Neural cell (in vitro differentiated cells): ENCODE data around the gene KLHL30. TPM values are rescaled to one million over a fixed set of nuclear protein-coding genes. Genes with fewer than 3 reads are reported as not detected.

Experiments
- H2AFZ ChIP-seq: fragments of 200-600, 300-800 bp; sonication (generic), shearing (Covaris generic); 2 replicates; pipeline ENCODE4 v1.6.0; 2014; ENCODE audit warnings: low read depth, mild to moderate bottlenecking, antibody characterized with exemption, low read length, moderate library complexity
- H3F3A ChIP-seq: fragments of 200-600 bp; shearing (Covaris generic); 2 replicates; pipeline ENCODE4 v1.6.1; 2016; ENCODE audit warnings: mild to moderate bottlenecking, moderate library complexity, mixed read lengths, antibody characterized with exemption, low read length; ENCODE audit not compliant: insufficient read depth, poor library complexity, severe bottlenecking
- H3K27ac ChIP-seq: fragments of 200-600, 300-800 bp; sonication (generic), shearing (Covaris generic); 2 replicates; pipeline ENCODE4 v1.5.1; 2014; ENCODE audit warnings: mild to moderate bottlenecking, low read length, moderate library complexity
- H3K27me3 ChIP-seq: fragments of 300-800, 200-600 bp; sonication (generic), shearing (Covaris generic); 2 replicates; pipeline ENCODE4 v1.6.0; 2014; ENCODE audit warnings: mild to moderate bottlenecking, low read depth, low read length, moderate library complexity; ENCODE audit not compliant: insufficient read depth
- H3K36me3 ChIP-seq: fragments of 300-800, 200-600 bp; sonication (generic), shearing (Covaris generic); 2 replicates; pipeline ENCODE4 v1.5.1; 2014; ENCODE audit warnings: mild to moderate bottlenecking, antibody characterized with exemption, low read length, moderate library complexity; ENCODE audit not compliant: insufficient read depth
- H3K4me2 ChIP-seq: fragments of 300-800, 200-600 bp; sonication (generic), shearing (Covaris generic); 2 replicates; pipeline ENCODE4 v1.6.0; 2014; ENCODE audit warnings: mild to moderate bottlenecking, low read length
- H3K4me3 ChIP-seq: fragments of 300-800, 200-600 bp; sonication (generic), shearing (Covaris generic); 2 replicates; pipeline ENCODE4 v1.5.1; 2014; ENCODE audit warnings: mild to moderate bottlenecking, low read length, moderate library complexity
- H3K79me2 ChIP-seq: fragments of 200-600 bp; shearing (Covaris generic); replicated peaks from 2 replicates; pipeline ENCODE4 v1.6.0; 2014; ENCODE audit warnings: mild to moderate bottlenecking, low read length, moderate library complexity; ENCODE audit not compliant: insufficient read depth
- H3K9ac ChIP-seq: fragments of 300-800, 200-600 bp; sonication (generic), shearing (Covaris generic); 2 replicates; pipeline ENCODE4 v1.6.1; 2016; ENCODE audit warnings: mild to moderate bottlenecking, low read length, mixed read lengths
- H3K9me2 ChIP-seq: fragments of 200-600 bp; shearing (Covaris generic); 2 replicates; pipeline ENCODE4 v1.6.1; 2016; ENCODE audit warnings: mild to moderate bottlenecking, low read length, mixed read lengths; ENCODE audit not compliant: insufficient read depth
- H3K9me3 ChIP-seq: fragments of 200-600, 300-800 bp; sonication (generic), shearing (Covaris generic); 2 replicates; pipeline ENCODE4 v1.6.1; 2016; ENCODE audit warnings: mild to moderate bottlenecking, mixed run types, low read length, moderate library complexity, mixed read lengths
- H4K20me1 ChIP-seq: fragments of 200-600 bp; shearing (Covaris generic); 2 replicates; pipeline ENCODE4 v1.6.1; 2016; ENCODE audit warnings: mild to moderate bottlenecking, mixed run types; ENCODE audit not compliant: insufficient read depth
- CTCF ChIP-seq: fragments of 450-650 bp; IDR thresholded peaks from 2 replicates; pipeline ENCODE4 v1.5.1; 2014; ENCODE audit warnings: antibody characterized with exemption, mild to moderate bottlenecking, moderate library complexity; ENCODE audit not compliant: poor library complexity, severe bottlenecking
- EP300 ChIP-seq: fragments of 450-650 bp; conservative IDR thresholded peaks from 2 replicates; pipeline ENCODE4 v1.6.1; 2014; ENCODE audit warnings: antibody characterized with exemption, mild to moderate bottlenecking, moderate library complexity; ENCODE audit not compliant: poor library complexity, severe bottlenecking
- EZH2 ChIP-seq: fragments of 200-600, 300-800 bp; shearing (Covaris generic), sonication (generic); IDR thresholded peaks from 2 replicates; pipeline ENCODE4 v1.6.1; 2014; ENCODE audit warnings: antibody characterized with exemption, low read length, borderline replicate concordance, mild to moderate bottlenecking; ENCODE audit not compliant: insufficient read depth, poor library complexity, severe bottlenecking
- MXI1 ChIP-seq: fragments of 450-650 bp; conservative IDR thresholded peaks from 2 replicates; pipeline ENCODE4 v1.6.1; 2014; ENCODE audit warnings: antibody characterized with exemption, mild to moderate bottlenecking; ENCODE audit not compliant: poor library complexity, severe bottlenecking
- POLR2AphosphoS5 ChIP-seq: IDR thresholded peaks from 2 replicates; pipeline ENCODE4 v1.6.1; 2012
- RAD21 ChIP-seq: fragments of 450-650 bp; conservative IDR thresholded peaks from 2 replicates; pipeline ENCODE4 v1.6.1; 2014; ENCODE audit warnings: antibody characterized with exemption, mild to moderate bottlenecking, moderate library complexity
- SMC3 ChIP-seq: fragments of 450-650 bp; conservative IDR thresholded peaks from 2 replicates; pipeline ENCODE4 v1.6.1; 2014; ENCODE audit warnings: antibody characterized with exemption, mild to moderate bottlenecking, moderate library complexity; ENCODE audit not compliant: poor library complexity
- TAF1 ChIP-seq: IDR thresholded peaks from 2 replicates; pipeline ENCODE4 v1.6.1; 2012; ENCODE audit warnings: low read depth
- polyA plus RNA-seq: library from polyadenylated mRNA; depleted of rRNA; stranded (reverse); fragments of >200 nt; gene quantifications from 2 replicates; pipeline ENCODE4 v1.2.3, GENCODE V29; 2014
- TF ChIP-seq, protein P1 (sequence below): IDR thresholded peaks from 2 replicates; pipeline ENCODE4 v1.6.1; 2012; ENCODE audit warnings: borderline replicate concordance

Gene KLHL30
- polyA plus RNA-seq, 1 donor from 2014 or later = not detected

DNA sequence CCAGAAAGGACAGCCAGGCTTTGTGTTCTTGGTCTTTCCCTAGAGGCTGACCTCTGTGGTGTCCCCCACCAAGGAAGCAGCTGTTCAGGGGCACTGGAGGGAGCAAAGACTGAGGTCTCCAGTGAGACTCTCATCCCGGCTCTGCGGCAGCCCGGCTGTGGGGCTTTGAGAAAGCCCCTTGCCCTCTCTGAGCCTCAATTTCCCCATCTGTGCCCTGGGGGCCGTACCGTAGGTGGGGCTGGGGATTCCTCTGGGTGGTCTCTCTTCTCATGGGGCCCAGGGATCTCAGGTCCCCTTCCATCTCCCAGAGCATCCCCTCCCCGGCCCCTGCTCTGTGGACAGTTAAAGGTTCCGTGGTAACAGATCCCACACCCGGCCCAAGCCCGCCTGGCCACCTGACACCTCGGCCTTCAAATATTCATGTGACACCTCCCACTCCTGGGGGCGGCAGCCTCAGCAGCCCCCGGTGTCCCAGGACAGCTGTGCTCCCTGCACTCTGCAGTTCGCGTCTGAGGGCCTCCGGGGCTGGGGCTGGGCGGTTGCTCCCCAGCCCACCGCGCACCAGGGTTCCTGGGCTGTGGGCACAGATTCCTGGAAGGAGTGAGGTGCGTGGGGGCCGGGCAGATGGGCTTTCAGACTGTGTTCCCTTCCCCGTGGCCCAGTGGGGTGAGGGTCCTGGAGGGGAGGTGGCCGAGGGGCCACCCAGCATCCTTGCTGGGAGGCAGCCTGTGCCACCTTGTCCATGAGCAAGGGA, 15.1 kb upstream of the KLHL30 start:
- Histone ChIP-seq H3K79me2 (no peaks in the 10 kb centered on the region), H2AFZ (no peak overlapping the region), H3K9me3 (no peaks in the 10 kb centered on the region), H3F3A (no peaks in the 10 kb centered on the region), H3K27me3 (no peaks in the 10 kb centered on the region), H4K20me1 (no peaks in the 10 kb centered on the region), H3K36me3 (no peaks in the 10 kb centered on the region), H3K9ac (no peak overlapping the region), H3K4me2 (no peak overlapping the region), H3K27ac (no peak overlapping the region), H3K9me2 (no peaks in the 10 kb centered on the region), H3K4me3 (no peak overlapping the region)
- TF ChIP-seq EP300 = no peak
- TF ChIP-seq POLR2AphosphoS5 = no peak
- TF ChIP-seq TAF1 = no peak
- no peak for TF ChIP-seq EZH2
- TF ChIP-seq SMC3 = no peak
- TF ChIP-seq RAD21 = no peak
- TF ChIP-seq, protein P1, sequence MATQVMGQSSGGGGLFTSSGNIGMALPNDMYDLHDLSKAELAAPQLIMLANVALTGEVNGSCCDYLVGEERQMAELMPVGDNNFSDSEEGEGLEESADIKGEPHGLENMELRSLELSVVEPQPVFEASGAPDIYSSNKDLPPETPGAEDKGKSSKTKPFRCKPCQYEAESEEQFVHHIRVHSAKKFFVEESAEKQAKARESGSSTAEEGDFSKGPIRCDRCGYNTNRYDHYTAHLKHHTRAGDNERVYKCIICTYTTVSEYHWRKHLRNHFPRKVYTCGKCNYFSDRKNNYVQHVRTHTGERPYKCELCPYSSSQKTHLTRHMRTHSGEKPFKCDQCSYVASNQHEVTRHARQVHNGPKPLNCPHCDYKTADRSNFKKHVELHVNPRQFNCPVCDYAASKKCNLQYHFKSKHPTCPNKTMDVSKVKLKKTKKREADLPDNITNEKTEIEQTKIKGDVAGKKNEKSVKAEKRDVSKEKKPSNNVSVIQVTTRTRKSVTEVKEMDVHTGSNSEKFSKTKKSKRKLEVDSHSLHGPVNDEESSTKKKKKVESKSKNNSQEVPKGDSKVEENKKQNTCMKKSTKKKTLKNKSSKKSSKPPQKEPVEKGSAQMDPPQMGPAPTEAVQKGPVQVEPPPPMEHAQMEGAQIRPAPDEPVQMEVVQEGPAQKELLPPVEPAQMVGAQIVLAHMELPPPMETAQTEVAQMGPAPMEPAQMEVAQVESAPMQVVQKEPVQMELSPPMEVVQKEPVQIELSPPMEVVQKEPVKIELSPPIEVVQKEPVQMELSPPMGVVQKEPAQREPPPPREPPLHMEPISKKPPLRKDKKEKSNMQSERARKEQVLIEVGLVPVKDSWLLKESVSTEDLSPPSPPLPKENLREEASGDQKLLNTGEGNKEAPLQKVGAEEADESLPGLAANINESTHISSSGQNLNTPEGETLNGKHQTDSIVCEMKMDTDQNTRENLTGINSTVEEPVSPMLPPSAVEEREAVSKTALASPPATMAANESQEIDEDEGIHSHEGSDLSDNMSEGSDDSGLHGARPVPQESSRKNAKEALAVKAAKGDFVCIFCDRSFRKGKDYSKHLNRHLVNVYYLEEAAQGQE = no peak
- no peak for TF ChIP-seq MXI1
- no peak for TF ChIP-seq CTCF

GRCh38 chr2:238123991-238124470, 14.4 kb upstream of the KLHL30 start:
- TF ChIP-seq, protein P1 = no peak
- TF ChIP-seq CTCF (no peak), EP300 (no peak), MXI1 (no peak), EZH2 (no peak), SMC3 (no peak), POLR2AphosphoS5 (no peak), TAF1 (no peak), RAD21 (no peak)
- Histone ChIP-seq H3K9ac (no peak overlapping the region), H2AFZ (no peak overlapping the region), H3K36me3 (no peaks in the 10 kb centered on the region), H3K27ac (no peak overlapping the region), H3K9me2 (no peaks in the 10 kb centered on the region), H3F3A (no peaks in the 10 kb centered on the region), H3K4me3 (no peak overlapping the region), H4K20me1 (no peaks in the 10 kb centered on the region), H3K27me3 (no peaks in the 10 kb centered on the region), H3K9me3 (no peaks in the 10 kb centered on the region), H3K4me2 (no peak overlapping the region), H3K79me2 (no peaks in the 10 kb centered on the region)
